ENCODE results near the gene IL13.
"Not testable (repeated sequence)": the region's sequence is repeated elsewhere in the genome, so short reads cannot be mapped to it uniquely, and the experiment has no call there.

The IL13 gene

DNA sequence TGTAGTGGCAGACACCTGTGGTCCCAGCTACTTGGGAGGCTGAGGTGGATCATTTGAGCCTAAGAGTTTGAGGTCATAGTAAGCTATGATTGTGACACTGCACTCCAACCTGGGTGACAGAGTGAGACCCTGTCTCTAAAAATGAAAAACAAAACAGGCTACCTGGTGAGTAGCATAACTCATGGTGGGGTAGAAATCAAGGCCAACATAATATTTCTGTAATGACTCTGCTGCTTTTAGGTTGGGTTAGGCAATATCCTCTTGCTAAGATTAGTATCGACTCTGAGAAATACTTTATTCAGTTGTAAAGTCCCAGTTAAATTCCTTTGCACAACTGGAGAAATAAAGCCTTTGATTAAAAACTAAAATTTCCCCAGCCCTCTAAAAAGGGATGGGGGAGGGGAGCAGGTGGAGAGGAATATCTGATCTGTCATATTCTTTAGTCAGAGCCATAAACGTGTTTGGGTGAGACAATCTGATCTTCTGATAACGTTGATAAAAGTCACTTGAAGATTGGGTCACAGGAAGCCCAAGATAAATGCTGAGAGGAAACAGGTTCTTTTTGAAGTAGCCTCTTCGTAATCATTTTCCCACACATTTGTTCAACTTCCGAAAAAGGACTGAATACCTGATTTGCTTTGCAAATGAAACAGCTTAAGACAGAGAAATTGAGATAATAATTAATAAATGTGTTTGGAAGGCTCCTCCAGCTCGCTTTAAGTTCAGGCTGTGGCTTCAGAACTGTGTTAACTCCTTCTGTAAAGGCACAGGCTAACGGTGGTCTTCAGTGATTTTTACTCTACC lies 30.8 kb downstream of the IL13 start:
- no peak for DNase-seq (ENCODE audit: low spot score)

DNA sequence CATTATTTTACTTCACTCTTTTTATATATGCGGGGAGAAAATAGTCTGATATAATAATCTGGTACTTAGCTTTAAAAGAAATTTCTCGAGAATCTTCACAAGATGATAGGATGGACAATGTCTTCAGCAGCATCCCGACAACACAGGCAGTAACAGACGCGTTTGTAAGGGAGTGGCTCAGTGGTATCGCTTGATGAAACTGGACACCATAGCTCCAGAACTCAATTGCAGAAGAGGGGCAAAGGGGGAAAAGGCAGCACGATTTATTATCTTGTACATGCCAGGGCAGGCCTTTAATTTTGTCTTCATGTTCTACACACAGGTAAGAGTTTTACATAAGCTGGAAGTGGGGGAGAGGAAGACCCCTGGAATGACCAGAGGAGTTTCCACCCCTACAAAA lies 31.5 kb downstream of the IL13 start:
- DNase-seq (ENCODE audit: low spot score) = no peak

GRCh38 chr5:132690156-132690555 lies 32.2 kb downstream of the IL13 start:
- no peak for DNase-seq (ENCODE audit: low spot score)

GRCh38 chr5:132691755-132692631 lies 34.0 kb downstream of the IL13 start:
- not testable (repeated sequence) for DNase-seq (ENCODE audit: low spot score)

DNA sequence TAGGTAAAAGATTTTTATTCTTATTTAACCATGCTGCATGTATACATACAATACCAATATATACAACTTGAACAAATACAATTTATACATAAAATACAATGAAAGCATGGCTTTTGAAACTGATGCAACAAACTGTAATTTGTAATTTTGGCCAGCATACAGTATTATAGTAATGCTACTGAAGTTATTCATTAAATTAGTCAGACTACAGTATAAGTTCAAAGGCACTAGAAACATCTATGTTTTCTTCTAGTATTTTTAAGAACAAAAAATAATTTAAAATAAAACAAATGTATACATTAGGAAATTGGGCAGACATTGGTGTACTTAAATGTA lies 34.6 kb downstream of the IL13 start:
- no peak for DNase-seq (ENCODE audit: low spot score)

- DNase-seq (ENCODE audit: low spot score) = no peak
These were observed 38.0 kb downstream of the IL13 start for GRCh38 chr5:132695956-132696355.

GRCh38 chr5:132704875-132705274 lies 46.9 kb downstream of the IL13 start:
- no peak for DNase-seq (ENCODE audit: low spot score)

GRCh38 chr5:132708645-132709044 lies 50.7 kb downstream of the IL13 start:
- DNase-seq (ENCODE audit: low spot score) = no peak

Data from globus pallidus (tissue), 1 donor.